ENCODE data around the gene PRG2.
A peak's percentile ranks its signal among the peaks of the same experiment; 100 is the strongest.

The PRG2 gene

GRCh38 chr11:57399221-57399620 is 8.8 kb upstream of the PRG2 start:
- Histone ChIP-seq H3K4me1 (0 out of 2 replicates have a peak, but pooled peaks cover 8% of the 10 kb centered on the region), H3K36me3 (peaks cover 18% of the 10 kb centered on the region), H3K27ac (no peak overlapping the region), H3K4me3 (no peak overlapping the region), H3K27me3 (no peaks in the 10 kb centered on the region), H3K9ac (no peak overlapping the region), H3K4me2 (no peak overlapping the region), H4K20me1 (no peaks in the 10 kb centered on the region), H3K9me3 (no peaks in the 10 kb centered on the region)
- TF ChIP-seq Cebpa-rat (IDR thresholded peaks at IDR 0.05): no peak

- no peak for TF ChIP-seq Cebpa-rat (IDR thresholded peaks at IDR 0.05)
- Histone ChIP-seq H3K36me3 (peaks cover 8% of the 10 kb centered on the region; the same call in 1 of the 2 replicates), H3K9me3 (no peaks in the 10 kb centered on the region), H3K27ac (no peak overlapping the region), H3K27me3 (no peaks in the 10 kb centered on the region), H3K4me2 (no peak overlapping the region), H3K4me1 (0 out of 2 replicates have a peak, but pooled peaks cover 8% of the 10 kb centered on the region), H3K4me3 (no peak overlapping the region), H3K9ac (no peak overlapping the region), H4K20me1 (no peaks in the 10 kb centered on the region)
These were observed 7.0 kb upstream of the PRG2 start for GRCh38 chr11:57397394-57397990.

GRCh38 chr11:57396744-57397143 is 6.3 kb upstream of the PRG2 start:
- H3K9ac ChIP-seq: no peak overlapping the region
- H3K4me3 ChIP-seq: no peak overlapping the region
- 0 out of 2 replicates have a peak, but pooled peaks cover 8% of the 10 kb centered on the region for H3K4me1 ChIP-seq
- TF ChIP-seq Cebpa-rat (IDR thresholded peaks at IDR 0.05): no peak
- H4K20me1 ChIP-seq: no peaks in the 10 kb centered on the region
- no peaks in the 10 kb centered on the region for H3K27me3 ChIP-seq
- H3K27ac ChIP-seq: no peak overlapping the region
- H3K4me2 ChIP-seq: no peak overlapping the region
- peaks cover 12% of the 10 kb centered on the region; the same call in 1 of the 2 replicates for H3K36me3 ChIP-seq
- no peaks in the 10 kb centered on the region for H3K9me3 ChIP-seq

- no peak overlapping the region for H3K4me3 ChIP-seq
- TF ChIP-seq Cebpa-rat (IDR thresholded peaks at IDR 0.05): no peak
- no peak overlapping the region for H3K27ac ChIP-seq
- peaks cover 12% of the 10 kb centered on the region; the same call in 1 of the 2 replicates for H3K36me3 ChIP-seq
- peak overlapping the region; percentile 25 for H3K4me2 ChIP-seq
- H3K27me3 ChIP-seq: no peaks in the 10 kb centered on the region
- no peaks in the 10 kb centered on the region for H3K9me3 ChIP-seq
- 0 out of 2 replicates have a peak, but pooled peaks cover 8% of the 10 kb centered on the region for H3K4me1 ChIP-seq
- H4K20me1 ChIP-seq: no peaks in the 10 kb centered on the region
- no peak overlapping the region for H3K9ac ChIP-seq
These were observed 5.6 kb upstream of the PRG2 start for GRCh38 chr11:57395905-57396623.

- no peak overlapping the region for H3K27ac ChIP-seq
- H3K4me3 ChIP-seq: no peak overlapping the region
These were observed 3.9 kb upstream of the PRG2 start for GRCh38 chr11:57394203-57394965.

GRCh38 chr11:57392763-57393105 is 2.3 kb upstream of the PRG2 start:
- Histone ChIP-seq H3K36me3 (0 out of 2 replicates have a peak, but pooled peaks cover 8% of the 10 kb centered on the region), H3K9ac (no peak overlapping the region), H3K4me3 (no peak overlapping the region), H3K27me3 (no peaks in the 10 kb centered on the region), H4K20me1 (no peaks in the 10 kb centered on the region), H3K4me1 (0 out of 2 replicates have a peak, but pooled peaks cover 8% of the 10 kb centered on the region), H3K27ac (no peak overlapping the region), H3K9me3 (no peaks in the 10 kb centered on the region), H3K4me2 (no peak overlapping the region)
- TF ChIP-seq Cebpa-rat (IDR thresholded peaks at IDR 0.05): no peak

More at GRCh38 chr11:57394203-57394965, 3.9 kb upstream of the PRG2 start:
- Histone ChIP-seq H3K9me3 (no peaks in the 10 kb centered on the region), H3K4me2 (no peak overlapping the region), H3K4me1 (0 out of 2 replicates have a peak, but pooled peaks cover 8% of the 10 kb centered on the region), H3K36me3 (peaks cover 12% of the 10 kb centered on the region; the same call in 1 of the 2 replicates), H3K9ac (no peak overlapping the region), H4K20me1 (no peaks in the 10 kb centered on the region), H3K27me3 (no peaks in the 10 kb centered on the region)
- TF ChIP-seq Cebpa-rat (IDR thresholded peaks at IDR 0.05): no peak

GRCh38 chr11:57392066-57392762 is 1.8 kb upstream of the PRG2 start:
- no peak overlapping the region for H3K4me2 ChIP-seq
- H3K4me3 ChIP-seq: no peak overlapping the region
- no peaks in the 10 kb centered on the region for H3K27me3 ChIP-seq
- TF ChIP-seq Cebpa-rat (IDR thresholded peaks at IDR 0.05): no peak
- H3K9ac ChIP-seq: no peak overlapping the region
- no peak overlapping the region for H3K27ac ChIP-seq
- H3K4me1 ChIP-seq: 0 out of 2 replicates have a peak, but pooled peaks cover 8% of the 10 kb centered on the region
- no peaks in the 10 kb centered on the region for H3K9me3 ChIP-seq
- no peaks in the 10 kb centered on the region for H4K20me1 ChIP-seq
- 0 out of 2 replicates have a peak, but pooled peaks cover 8% of the 10 kb centered on the region for H3K36me3 ChIP-seq

- no peak overlapping the region for H3K4me3 ChIP-seq
- H3K9me3 ChIP-seq: no peaks in the 10 kb centered on the region
- H3K36me3 ChIP-seq: 0 out of 2 replicates have a peak, but pooled peaks cover 8% of the 10 kb centered on the region
- H3K9ac ChIP-seq: no peak overlapping the region
- no peak for TF ChIP-seq Cebpa-rat (IDR thresholded peaks at IDR 0.05)
- H3K27me3 ChIP-seq: no peaks in the 10 kb centered on the region
- H4K20me1 ChIP-seq: no peaks in the 10 kb centered on the region
- H3K4me1 ChIP-seq: 0 out of 2 replicates have a peak, but pooled peaks cover 8% of the 10 kb centered on the region
- H3K27ac ChIP-seq: no peak overlapping the region
- H3K4me2 ChIP-seq: no peak overlapping the region
These were observed 1.1 kb upstream of the PRG2 start for GRCh38 chr11:57391539-57391938.

- Histone ChIP-seq H3K36me3 (0 out of 2 replicates have a peak, but pooled peaks cover 8% of the 10 kb centered on the region), H3K9me3 (no peaks in the 10 kb centered on the region), H3K4me1 (0 out of 2 replicates have a peak, but pooled peaks cover 5% of the 10 kb centered on the region), H3K4me2 (no peak overlapping the region), H4K20me1 (no peaks in the 10 kb centered on the region), H3K9ac (no peak overlapping the region), H3K27ac (no peak overlapping the region), H3K4me3 (no peak overlapping the region), H3K27me3 (no peaks in the 10 kb centered on the region)
- TF ChIP-seq Cebpa-rat (IDR thresholded peaks at IDR 0.05): no peak
These were observed 661 bp upstream of the PRG2 start for GRCh38 chr11:57391111-57391510.

Measured in BLaER1 (cell line).